MV-4-11 (cell line): ENCODE data around the gene MINDY4.

Experiments used
- DNase-seq: peaks from one replicate; lab custom pipeline; 2025; lab: John Stamatoyannopoulos, UW

MINDY4 gene

GRCh38 chr7:30853576-30853975 lies 82.4 kb downstream of the MINDY4 start:
- DNase-seq, result no peak

GRCh38 chr7:30855936-30856335 lies 84.7 kb downstream of the MINDY4 start:
- no peak for DNase-seq

- no peak for DNase-seq
These were observed 87.4 kb downstream of the MINDY4 start for GRCh38 chr7:30858576-30858975.

- DNase-seq, result no peak
These were observed 88.2 kb downstream of the MINDY4 start for GRCh38 chr7:30859202-30859939.

GRCh38 chr7:30859940-30860496 lies 88.8 kb downstream of the MINDY4 start:
- DNase-seq, result no peak

- DNase-seq, result no peak
These were observed 90.4 kb downstream of the MINDY4 start for GRCh38 chr7:30861612-30862011.

- DNase-seq, result no peak
These were observed 91.9 kb downstream of the MINDY4 start for GRCh38 chr7:30862995-30863705.

- DNase-seq, result no peak
These were observed 92.5 kb downstream of the MINDY4 start for GRCh38 chr7:30863706-30864035.

GRCh38 chr7:30864101-30864500 lies 92.9 kb downstream of the MINDY4 start:
- DNase-seq, result no peak

GRCh38 chr7:30865076-30865475 lies 93.9 kb downstream of the MINDY4 start:
- DNase-seq, result peak; percentile 1

GRCh38 chr7:30865821-30866220 lies 94.6 kb downstream of the MINDY4 start:
- no peak for DNase-seq

- peak; percentile 9 for DNase-seq
These were observed 95.7 kb downstream of the MINDY4 start for GRCh38 chr7:30866939-30867338.

- no peak for DNase-seq
These were observed 96.3 kb downstream of the MINDY4 start for GRCh38 chr7:30867483-30867882.

- no peak for DNase-seq
These were observed 98.8 kb downstream of the MINDY4 start for GRCh38 chr7:30869794-30870611.

- DNase-seq, result no peak
These were observed 99.8 kb downstream of the MINDY4 start for GRCh38 chr7:30870821-30871518.

GRCh38 chr7:30871655-30872054 lies 100.4 kb downstream of the MINDY4 start:
- no peak for DNase-seq

- DNase-seq, result no peak
These were observed 102.0 kb downstream of the MINDY4 start for GRCh38 chr7:30873207-30873606.

- DNase-seq, result no peak
These were observed 102.4 kb downstream of the MINDY4 start for GRCh38 chr7:30873656-30874055.

GRCh38 chr7:30874656-30875302 lies 103.6 kb downstream of the MINDY4 start:
- DNase-seq, result peak; percentile 21

- peak; percentile 17 for DNase-seq
These were observed 106.0 kb downstream of the MINDY4 start for GRCh38 chr7:30877015-30877769.

- DNase-seq, result no peak
These were observed 106.8 kb downstream of the MINDY4 start for GRCh38 chr7:30877993-30878392.
